Left forelimb (tissue), 1 donor: ENCODE results near the gene ACAP1.
A peak's percentile ranks its signal among the peaks of the same experiment; 100 is the strongest.
"Not testable (repeated sequence)": the region's sequence is repeated elsewhere in the genome, so short reads cannot be mapped to it uniquely, and the experiment has no call there.

Experiments used
- DNase-seq: peaks from one replicate; pipeline ENCODE4 v3.0.0-alpha.2; 2018; ENCODE audit warnings: low spot score

Gene ACAP1

DNA sequence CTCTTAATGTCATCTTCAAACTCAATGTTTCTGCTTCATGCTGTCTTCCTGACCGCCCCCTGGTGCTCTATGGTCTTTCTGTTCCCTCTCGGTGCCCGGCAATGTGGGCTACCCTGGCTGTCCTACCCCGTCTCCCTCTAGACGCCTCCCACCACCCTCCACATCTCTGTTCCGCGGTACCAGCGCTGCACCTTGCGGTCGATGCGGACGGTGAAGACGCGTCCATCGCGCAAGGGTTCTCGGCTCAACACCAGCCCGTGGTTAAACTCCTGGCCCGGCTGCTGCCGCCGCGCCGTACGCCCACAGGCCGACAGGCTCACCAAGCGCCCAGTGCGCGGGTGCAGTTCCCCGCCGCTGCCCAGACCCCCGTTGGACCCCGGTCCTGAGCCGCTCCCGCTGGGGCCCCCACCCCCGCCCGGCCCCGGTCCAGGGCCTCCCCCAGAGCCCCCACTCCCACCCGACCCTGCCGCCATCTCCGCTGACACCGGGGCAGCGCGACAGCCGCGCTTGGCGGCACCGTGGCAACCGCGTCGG lies 7.4 kb upstream of the ACAP1 start, which contains the start of gene NEURL4:
Gene NEURL4, minus strand, starts transcription at position 496 of the 534 bp plus-strand sequence. Its CDS starts 23 bp downstream, at position 473.
- DNase-seq = no peak

DNA sequence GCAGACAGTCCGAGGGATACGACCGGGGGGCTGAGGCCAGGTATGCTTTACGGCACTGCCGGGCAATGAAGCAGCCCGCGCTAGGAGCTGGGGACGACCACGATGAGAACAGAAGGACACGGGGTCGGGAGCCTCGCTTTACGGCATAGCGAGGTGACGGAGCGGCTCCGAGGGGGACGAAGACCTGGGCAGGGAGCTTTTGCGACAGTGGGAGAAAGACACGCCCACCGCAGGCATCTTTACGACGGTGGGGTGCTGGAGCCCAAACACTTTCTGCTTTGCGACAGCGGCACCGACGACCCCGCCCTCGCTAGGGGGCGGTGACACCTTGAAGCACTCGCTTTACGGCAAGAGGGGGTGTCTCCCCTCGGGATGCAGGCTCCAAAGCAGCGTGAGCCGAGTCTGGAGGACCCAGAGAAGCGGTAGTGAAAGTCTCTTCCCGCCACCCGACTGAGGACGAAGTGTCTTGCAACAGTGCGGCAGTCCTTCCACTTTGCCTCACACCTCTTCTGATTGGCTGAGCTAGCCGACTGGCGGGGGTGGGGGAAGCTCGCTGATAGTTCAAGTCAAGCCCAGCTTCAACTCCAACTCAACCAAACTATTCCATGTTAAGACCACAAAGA lies 6.8 kb upstream of the ACAP1 start:
- DNase-seq = peak; percentile 98

DNA sequence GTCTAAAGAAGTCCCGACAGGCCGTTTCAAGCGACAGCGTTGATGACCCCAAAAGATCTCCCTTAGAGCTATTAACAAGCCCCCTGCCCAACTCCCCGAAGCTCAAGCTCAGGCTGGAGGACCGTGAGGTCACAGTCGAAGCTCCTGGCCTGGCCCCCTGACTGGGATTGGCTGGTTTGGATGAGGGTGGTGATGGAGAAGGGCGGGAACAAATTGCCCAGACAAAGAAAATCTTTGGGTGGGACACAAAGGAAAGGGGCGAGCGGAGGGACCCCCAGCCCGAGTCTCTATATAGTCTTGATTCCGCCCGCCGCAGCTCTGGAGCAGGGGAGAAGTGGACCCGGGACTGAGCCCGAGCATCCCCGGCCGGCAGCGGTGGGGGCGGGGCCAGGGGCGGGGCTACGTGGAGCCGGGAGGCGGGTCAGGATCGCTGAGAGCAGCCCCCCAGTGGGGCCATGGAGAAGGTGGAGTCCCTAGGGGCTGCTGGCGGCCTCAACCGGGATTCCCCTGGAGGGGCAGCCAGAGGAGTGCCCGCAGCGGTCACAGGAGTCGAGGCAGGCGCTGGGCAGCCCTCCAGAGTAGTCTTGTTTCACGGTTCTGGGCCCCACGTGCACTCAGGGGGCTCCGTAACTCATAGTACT lies 6.2 kb upstream of the ACAP1 start:
- DNase-seq = peak; percentile 86

DNA sequence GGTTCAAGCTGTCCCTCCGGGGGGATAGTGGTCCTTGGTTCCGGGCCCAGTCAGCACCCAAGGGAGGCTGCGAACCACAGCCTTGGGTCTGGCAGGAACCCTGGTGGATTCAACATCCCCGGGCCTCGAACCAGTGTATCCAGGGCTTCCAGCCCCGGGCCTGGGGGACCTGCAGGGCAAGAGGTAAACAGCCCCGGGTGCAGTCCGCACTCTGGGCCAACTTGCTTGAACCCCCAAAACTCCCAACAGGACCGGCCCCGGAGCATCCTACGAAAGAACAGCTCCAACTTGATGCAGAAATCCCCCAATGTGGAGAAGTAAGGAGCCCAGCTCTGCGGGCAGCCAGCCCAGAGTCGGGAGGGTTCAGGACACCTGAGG lies 5.7 kb upstream of the ACAP1 start:
- DNase-seq = no peak

DNA sequence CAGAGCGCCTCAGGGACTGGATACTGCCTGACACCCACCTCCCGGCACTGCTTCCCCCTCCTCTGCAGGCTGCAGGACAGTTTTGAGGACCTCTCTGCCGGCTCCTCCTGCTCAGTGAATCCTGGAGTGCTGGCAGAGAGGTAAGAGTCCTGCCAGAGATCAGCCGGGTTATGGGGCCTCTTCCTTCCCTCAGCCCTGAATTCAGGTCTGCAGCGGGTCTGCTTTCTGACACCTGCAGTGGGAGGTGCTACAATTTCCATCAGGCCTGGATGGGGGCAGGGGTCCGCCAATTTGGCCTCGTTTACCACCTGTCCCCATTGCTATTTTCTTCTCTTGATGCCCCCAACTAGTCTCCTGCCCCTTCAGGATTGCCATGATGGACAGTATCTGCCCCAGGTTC lies 4.2 kb upstream of the ACAP1 start:
- DNase-seq = no peak

DNA sequence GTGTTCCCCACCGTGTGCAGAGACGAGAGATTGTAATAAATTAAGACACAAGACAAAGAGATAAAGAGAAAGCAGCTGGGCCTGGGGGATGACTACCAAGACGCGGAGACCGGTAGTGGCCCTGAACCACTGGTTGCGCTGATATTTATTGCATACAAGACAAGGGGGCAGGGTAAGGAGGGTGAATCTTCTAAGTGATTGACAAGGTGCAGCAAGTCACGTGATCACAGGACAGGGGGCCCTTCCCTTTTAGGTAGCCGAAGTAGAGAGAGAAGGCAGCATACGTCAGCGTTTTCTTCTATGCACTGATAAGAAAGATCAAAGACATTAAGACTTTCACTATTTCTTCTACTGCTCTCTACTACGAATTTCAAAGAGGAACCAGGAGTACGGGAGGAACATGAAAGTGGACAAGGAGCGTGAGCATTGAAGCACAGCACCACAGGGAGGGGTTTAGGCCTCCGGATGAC lies 3.7 kb upstream of the ACAP1 start:
- DNase-seq = not testable (repeated sequence)

DNA sequence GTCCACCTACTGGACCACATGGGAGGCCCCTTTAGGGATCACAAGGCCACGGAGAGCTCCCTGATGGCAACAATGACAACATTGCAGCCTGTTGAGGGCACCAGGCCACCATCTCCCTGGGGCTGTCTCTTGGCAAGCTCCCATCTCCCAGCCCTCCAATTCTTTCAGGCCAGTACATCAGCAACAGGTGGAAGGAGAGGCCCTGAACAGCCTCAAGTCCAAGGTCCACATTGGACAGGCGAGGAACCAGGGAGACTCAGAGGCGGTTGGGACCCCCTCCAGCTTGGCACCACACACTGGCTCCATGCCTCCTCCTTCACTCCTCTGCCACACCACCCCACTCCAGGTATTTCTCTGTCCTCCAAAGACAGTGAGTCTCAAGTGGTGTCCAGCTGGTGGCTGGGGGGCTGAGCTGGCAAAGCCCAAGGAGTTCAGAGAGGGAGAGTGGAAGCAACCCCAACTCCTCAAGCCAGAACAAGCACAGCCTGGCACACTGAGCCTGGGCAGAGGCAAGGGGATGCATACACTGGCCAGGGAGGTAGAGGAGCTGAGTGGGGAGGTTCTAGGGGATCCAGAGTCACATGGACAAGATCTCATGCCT lies 1.3 kb upstream of the ACAP1 start:
- no peak for DNase-seq

DNA sequence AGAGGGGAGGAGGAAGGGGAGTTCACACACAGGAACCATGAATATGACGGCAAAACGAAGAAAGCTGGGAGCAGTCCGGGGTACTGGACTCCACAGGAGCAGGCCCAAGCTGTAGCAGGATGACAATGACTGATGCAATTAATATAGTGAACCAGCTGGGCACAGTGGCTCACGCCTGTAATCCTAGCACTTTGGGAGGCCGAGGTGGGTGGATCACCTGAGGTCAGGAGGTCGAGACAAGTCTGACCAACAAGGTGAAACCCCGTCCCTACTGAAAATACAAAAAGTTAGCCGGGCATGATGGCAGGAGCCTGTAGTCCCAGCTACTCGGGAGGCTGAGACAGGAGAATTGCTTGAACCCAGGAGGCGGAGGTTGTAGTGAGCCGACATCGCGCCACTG lies 564 bp upstream of the ACAP1 start:
- not testable (repeated sequence) for DNase-seq

DNA sequence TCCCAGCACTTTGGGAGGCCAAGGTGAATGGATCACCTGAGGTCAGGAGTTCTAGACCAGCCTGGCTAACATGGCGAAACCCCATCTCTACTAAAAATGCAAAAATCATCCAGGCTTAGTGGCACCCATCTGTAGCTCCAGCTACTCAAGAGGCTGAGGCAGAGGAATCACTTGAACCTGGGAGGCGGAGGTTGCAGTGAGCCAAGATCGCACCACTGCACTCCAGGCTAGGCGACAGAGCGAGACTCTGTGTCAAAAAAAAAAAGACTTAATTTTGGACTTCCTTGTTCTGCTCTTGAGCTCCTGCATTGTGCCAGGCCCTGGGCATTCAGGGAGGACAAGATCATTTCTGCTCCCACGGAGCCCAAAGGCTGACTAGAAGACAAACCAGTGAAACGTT lies 1.3 kb downstream of the ACAP1 start:
- DNase-seq = not testable (repeated sequence)

DNA sequence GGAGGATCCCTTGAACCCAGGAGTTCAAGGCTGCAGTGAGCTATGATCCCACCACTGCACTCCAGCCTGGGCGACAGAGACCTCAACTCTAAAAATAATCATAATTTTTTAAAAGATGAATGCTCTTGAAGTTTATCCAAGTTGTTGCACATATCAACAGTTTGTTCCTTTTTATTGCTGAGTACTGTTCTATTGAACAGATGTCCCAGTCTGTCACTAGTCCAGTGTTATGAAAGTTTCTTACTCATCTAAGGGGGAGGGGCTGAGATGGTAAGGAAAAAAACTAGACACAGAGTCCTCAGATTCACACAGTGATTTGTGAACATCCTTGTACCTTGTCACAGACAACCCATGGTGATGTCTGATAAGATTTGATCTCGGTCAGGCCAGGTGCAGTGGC lies 3.9 kb downstream of the ACAP1 start:
- no peak for DNase-seq

DNA sequence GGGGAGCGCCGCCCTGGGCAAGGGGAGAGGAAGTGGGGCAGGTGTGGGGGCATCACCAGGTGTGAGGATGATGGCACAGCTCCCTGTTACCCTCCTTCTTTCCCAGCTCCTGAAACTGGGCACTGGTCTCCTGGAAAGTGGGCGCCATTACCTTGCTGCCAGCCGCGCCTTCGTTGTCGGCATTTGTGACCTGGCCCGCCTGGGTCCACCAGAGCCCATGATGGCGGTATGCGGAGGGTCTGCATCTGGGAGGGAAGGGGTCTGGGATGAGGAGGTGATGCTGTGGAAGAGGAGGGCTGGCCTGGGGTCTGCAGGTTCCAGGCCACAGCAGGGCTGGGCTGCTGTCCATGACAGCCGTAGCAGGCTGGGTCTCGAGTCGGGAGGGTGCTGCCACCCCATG lies 5.5 kb downstream of the ACAP1 start:
- DNase-seq = no peak

DNA sequence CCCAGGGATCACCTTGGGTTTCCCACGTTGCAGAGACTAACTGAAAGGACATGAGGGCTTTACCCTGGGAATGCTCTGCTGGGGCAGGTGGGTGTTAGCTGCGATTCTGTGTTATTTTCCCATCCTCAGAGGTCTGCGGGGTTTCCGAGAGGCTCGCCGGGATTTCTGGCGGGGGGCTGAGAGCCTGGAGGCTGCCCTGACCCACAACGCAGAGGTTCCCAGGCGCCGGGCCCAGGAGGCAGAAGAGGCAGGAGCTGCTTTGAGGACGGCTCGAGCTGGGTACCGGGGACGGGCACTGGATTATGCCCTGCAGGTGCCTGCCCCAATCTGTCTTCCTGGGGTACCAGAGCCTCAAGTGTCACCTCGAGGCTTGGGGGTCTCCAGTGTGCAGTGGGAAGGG lies 6.9 kb downstream of the ACAP1 start:
- DNase-seq = no peak

DNA sequence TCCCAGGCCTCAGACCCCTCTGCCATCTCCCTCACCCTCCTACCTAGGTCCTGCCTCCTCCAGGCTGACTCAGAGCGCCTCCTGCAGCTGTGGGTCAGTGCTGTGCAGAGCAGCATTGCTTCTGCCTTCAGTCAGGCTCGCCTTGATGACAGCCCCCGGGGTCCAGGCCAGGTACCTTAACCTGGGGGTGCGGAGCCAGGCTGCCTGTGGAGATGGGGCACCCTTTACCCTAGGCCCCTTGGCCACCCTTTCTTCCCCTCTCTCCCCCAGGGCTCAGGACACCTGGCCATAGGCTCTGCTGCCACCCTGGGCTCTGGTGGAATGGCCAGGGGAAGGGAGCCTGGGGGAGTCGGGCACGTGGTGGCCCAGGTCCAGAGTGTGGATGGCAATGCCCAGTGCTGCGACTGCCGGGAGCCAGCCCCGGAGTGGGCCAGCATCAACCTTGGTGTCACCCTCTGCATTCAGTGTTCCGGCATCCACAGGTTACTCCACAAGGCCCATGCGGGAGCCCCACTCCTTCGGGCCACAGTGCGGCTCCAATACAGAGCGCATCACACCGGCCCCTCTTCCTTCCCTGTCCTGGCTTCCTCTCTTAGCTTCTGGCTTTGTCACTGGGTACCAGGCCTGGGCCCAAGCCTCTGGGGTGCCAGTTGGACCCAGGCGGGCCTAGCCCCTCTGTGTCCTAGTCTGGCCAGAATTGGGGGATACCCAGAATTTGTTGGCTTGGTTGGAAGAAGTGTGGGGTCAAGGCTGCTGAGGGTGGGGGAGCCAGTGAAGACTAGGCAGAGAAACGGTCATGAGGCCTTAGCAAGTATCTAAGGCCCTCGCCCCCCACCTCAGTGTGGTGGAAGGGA lies 10.7 kb downstream of the ACAP1 start:
- DNase-seq = no peak

DNA sequence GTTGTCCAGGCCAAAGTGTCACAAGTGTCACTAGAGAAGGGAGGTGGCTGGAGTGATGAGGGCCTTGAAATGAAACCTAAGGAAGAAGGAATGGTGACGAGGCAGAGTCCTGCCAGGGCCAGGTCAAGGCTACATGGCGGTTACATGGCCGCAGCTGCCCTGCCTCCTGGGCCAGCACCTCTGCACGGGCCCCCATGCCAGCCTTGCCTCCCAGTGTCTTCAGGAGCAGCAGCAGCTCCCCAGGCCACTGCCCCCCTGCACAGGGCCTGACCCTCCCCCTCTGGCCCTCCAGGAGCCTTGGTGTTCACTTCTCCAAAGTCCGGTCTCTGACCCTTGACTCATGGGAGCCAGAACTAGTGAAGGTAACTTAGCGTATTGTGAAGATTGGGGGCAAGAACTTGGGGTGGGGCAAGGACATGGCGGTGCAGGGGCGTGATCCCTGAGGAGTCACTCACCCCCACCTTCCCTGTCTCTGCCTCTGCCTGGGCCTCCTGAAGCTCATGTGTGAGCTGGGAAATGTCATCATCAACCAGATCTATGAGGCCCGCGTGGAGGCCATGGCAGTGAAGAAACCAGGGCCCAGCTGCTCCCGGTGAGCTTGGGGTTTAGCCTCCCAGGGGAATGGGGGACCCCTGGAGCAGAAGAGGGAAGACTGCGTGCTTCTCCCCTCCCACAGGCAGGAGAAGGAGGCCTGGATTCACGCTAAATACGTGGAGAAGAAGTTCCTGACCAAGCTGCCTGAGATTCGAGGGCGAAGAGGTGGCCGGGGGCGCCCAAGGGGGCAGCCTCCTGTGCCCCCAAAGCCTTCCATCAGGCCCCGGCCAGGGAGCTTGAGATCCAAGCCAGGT lies 11.5 kb downstream of the ACAP1 start:
- no peak for DNase-seq

DNA sequence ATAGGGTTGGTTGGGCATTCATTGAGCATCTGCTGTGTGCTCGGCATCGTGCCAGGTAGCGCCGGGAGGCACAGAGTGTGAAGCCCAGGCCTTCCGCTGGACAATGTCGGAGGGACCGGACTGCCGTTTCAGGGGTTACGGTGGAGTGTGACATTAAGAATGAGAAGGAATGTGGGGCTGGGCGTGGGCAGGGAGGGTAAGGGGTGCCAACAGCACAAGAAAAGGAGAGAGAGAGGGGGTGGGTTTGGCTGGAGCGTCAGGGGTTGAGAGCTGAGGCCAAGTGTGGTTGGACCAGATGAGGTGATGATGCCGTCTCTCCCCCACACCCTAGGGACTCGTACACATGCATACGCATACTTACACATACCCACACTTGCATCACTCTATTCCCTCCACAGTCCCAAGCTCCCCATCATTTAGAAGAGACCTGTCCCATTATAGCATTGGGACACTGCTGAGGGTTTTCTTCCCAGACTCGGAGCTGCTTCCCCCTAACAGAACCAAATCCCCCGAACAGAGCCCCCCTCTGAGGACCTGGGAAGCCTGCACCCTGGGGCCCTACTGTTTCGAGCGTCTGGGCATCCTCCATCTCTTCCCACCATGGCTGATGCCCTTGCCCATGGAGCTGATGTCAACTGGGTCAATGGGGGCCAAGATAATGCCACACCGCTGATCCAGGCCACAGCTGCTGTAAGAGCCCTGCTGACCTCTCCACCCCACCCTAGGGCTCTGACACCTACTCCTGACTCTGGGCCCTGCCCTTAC lies 12.3 kb downstream of the ACAP1 start:
- DNase-seq = no peak

DNA sequence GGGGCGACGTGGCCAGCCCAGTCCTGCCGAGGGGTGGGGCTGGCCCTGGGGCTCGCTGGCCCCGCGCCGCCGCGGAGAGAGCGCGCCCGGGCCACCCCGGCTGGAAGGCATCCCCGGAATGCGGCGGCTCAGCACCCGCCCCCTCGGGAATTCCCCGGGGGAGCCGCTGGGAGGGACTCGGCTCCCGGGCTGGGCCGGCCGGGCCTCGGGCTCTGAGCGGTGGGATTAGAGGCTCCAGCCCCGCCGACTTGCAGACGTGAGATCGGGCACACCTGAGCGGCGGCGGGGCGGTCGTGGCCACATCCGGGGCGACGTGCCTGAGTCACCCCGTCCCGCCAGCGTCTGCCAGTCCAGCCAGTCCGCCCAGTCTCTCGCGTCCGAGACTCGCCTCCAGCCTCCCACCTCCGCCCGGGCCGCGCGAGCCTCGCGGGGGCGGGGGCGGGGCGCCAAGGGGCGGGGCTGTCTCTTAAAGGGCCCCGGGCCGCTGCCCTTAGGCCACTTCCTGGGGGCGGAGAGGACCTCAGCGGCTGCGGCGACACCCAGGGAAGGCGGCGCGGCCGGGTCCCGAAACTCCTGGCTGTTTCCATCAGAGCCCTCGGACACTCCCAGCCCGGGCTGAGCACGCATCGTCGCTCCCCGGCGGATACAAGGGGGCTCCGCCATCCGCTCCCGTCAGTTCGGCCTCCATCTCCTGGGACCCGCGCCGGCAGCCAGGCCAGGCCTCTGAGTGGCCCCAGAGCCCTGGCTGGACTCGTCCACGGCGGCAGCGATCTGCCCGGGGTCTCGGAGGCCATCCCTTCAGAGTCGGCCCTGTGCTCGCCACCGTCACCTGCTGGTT lies 15.6 kb downstream of the ACAP1 start, which contains the start of gene KCTD11:
Gene KCTD11, plus strand, starts transcription at position 498 of the 838 bp plus-strand sequence.
- DNase-seq = peak; percentile 91

DNA sequence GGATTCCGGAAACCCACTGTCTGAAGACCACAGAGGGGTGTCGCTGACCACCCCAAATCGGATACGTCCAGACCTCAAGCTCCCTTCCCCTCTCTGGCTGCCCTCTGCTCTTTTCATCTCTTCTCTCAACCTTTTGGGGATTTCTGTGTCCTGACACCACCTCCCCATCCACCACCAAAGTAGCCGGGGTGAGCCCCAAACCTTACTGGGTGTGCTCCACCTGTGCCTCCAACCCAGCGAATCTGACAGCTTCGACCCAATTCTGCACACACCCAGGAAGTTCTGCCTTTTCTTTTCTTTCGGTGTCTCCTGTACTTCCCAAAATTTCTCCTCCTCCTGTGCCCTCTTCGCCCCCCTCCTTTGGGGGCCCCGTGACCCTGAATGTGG lies 16.2 kb downstream of the ACAP1 start:
- no peak for DNase-seq

DNA sequence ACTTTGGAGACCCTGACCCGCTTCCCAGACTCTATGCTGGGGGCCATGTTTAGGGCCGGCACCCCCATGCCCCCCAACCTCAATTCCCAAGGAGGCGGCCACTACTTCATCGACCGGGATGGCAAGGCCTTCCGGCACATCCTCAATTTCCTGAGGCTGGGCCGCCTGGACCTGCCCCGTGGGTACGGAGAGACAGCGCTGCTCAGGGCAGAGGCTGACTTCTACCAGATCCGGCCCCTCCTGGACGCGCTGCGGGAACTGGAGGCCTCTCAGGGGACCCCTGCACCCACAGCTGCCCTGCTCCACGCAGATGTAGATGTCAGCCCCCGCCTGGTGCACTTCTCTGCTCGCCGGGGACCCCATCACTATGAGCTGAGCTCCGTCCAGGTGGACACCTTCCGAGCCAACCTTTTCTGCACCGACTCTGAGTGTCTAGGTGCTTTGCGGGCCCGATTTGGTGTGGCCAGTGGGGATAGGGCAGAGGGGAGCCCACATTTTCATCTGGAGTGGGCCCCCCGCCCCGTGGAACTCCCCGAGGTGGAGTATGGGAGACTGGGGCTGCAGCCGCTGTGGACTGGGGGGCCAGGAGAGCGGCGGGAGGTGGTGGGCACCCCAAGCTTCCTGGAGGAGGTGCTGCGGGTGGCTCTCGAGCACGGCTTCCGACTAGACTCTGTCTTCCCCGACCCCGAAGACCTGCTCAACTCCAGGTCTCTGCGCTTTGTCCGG lies 16.7 kb downstream of the ACAP1 start:
- no peak for DNase-seq
